ENCODE results near the gene DHFR.

DHFR gene

DNA sequence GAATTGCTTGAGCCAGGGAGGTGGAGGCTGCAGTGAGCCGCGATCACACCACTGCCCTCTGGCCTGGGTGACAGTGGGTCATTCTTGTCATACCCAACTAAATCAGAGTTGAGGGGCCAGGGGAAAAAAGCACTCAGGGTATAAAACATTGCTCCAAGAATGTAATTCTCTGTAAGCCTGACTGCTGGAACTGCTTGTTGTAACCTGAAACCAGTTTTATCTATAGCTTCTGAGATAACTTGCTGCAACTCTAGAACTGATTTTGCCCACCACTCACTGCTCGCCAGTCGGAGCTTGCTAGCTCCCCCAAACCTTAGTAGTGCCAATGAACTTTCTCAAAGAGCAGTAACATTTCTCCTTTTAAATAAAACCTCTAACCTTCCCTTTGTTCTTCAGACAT, 9.9 kb downstream of the DHFR start:
- ChIA-PET POLR2A (no interaction called here), CTCF (no interaction called here)
- no peak overlapping the region for H3K4me3 ChIP-seq (ENCODE audit: low read depth, low read length)
- TF ChIP-seq, protein P1, sequence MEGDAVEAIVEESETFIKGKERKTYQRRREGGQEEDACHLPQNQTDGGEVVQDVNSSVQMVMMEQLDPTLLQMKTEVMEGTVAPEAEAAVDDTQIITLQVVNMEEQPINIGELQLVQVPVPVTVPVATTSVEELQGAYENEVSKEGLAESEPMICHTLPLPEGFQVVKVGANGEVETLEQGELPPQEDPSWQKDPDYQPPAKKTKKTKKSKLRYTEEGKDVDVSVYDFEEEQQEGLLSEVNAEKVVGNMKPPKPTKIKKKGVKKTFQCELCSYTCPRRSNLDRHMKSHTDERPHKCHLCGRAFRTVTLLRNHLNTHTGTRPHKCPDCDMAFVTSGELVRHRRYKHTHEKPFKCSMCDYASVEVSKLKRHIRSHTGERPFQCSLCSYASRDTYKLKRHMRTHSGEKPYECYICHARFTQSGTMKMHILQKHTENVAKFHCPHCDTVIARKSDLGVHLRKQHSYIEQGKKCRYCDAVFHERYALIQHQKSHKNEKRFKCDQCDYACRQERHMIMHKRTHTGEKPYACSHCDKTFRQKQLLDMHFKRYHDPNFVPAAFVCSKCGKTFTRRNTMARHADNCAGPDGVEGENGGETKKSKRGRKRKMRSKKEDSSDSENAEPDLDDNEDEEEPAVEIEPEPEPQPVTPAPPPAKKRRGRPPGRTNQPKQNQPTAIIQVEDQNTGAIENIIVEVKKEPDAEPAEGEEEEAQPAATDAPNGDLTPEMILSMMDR (IDR thresholded peaks at IDR 0.05; ENCODE audit: insufficient read depth, low read length, missing control alignments): no peak
- DNase-seq (ENCODE audit: low read depth, low spot score): no peak

DNA sequence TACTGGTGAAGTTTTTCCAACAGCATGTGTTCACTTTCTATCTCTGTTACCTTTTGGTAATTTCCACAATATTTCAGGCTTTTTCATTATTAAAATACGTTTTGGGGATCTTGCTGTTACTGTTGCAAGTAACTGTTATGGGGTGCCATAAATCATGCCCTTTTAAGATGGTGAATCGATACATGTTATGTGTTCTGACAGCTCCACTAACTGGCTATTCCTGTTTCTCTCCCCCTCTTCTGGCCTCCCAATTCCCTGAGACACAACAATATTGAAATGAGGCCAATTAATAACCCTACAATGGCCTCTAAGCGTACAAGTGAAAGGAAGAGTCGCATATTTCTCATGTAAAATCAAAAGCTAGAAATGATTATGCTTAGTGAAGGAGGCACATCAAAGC, 13.4 kb downstream of the DHFR start:
- H3K4me3 ChIP-seq (ENCODE audit: low read depth, low read length): no peak overlapping the region
- ChIA-PET CTCF (interaction anchor here (1.0 kb wide), 1 partner anchor 31 kb away, joined by 3 read pairs; no protein-coding TSS in a partner anchor), POLR2A (no interaction called here)
- TF ChIP-seq, protein P1 (IDR thresholded peaks at IDR 0.05; ENCODE audit: insufficient read depth, low read length, missing control alignments): no peak
- DNase-seq (ENCODE audit: low read depth, low spot score): no peak

DNA sequence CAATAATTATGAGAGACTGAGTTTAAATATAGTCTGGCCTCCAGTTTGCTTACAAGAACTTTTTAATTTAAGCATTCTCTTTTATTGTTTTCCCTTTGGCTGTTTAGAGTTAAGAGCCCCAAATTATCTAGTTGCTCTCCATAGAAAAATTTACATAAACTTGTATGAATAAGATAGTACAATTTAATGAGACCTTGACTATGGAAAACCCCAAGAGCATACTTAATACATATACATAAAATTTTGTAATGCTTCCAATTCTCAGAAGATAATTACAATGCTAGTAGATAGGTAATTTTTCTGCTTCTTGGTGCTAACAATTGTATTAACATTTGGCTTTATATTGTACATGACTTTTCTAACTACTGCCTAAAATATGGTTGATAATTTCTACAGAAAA, 20.6 kb downstream of the DHFR start:
- ChIA-PET POLR2A (no interaction called here), CTCF (no interaction called here)
- TF ChIP-seq, protein P1 (IDR thresholded peaks at IDR 0.05; ENCODE audit: insufficient read depth, low read length, missing control alignments): no peak

DNA sequence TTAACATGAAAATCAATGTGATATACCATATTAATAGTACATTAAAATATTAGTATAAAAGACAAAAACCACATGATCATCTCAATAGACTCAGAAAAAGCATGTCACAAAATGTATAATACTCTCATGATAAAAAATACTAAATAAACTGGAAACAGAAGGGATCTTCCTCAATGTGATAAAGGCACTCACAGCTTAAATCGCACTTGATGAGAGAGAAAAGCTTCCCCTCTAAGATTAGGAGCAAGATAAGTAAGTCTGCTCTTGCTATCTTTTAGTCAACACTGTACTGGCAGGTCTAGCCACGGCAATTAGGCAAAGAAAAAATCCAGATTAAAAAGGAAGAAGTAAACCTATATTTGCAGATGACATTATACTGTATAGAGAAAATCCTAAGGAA, 22.1 kb downstream of the DHFR start:
- TF ChIP-seq, protein P1 (IDR thresholded peaks at IDR 0.05; ENCODE audit: insufficient read depth, low read length, missing control alignments): no peak
- no peak overlapping the region for H3K4me3 ChIP-seq (ENCODE audit: low read depth, low read length)
- POLR2A ChIA-PET: no interaction called here
- CTCF ChIA-PET: no interaction called here
- DNase-seq (ENCODE audit: low read depth, low spot score): no peak

More for the DNA sequence above, 20.6 kb downstream of the DHFR start:
- DNase-seq (ENCODE audit: low read depth, low spot score): no peak
- H3K4me3 ChIP-seq (ENCODE audit: low read depth, low read length): no peak overlapping the region

DNA sequence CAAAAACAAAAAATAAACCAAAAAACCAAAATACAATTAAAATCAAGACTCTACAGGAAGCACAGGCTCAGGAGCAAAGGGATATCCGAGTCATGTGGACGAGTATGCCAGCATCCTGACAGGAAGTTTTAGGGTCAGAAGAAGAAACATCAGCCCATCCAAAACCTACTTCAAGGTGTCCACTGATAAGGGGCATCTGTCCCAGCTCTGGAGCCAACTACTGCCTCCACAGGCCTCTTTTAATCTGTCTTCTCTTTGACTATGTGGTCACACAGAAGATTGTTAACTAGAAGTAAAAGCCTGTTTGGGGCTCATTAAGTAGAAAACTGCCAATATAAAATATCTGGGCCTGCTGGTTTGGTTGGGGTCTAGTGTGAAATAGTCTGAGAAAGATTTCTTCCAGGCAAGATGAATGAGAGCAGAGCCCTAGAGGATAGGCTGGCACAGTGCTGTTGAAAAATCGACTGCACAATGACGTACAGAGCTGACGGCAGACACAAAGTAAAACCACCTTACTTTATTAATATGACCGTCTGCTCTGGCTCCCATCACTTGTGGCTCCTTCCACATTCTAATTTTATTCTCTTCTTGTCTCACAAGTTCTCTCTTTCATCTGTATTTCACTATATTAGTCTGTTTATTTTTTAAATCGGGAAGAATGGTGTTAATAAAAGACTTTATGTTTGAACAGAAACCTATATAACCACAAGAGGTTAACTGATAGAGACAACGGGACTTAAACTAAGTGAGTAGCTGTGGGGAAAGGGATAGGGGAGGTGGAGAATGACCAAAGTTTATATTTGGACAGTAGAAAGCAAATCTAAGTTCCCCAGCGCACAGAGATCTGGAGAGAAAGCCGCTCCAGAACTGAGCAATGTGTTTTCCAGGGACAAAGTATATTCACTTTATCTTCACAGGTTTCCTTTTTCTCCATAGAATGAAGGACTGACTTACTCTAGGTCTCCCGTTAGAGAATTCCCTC, 23.2 kb downstream of the DHFR start:
- no peak overlapping the region for H3K4me3 ChIP-seq (ENCODE audit: low read depth, low read length)
- DNase-seq (ENCODE audit: low read depth, low spot score): no peak
- CTCF ChIA-PET: no interaction called here
- TF ChIP-seq, protein P1 (IDR thresholded peaks at IDR 0.05; ENCODE audit: insufficient read depth, low read length, missing control alignments): no peak
- POLR2A ChIA-PET: no interaction called here

DNA sequence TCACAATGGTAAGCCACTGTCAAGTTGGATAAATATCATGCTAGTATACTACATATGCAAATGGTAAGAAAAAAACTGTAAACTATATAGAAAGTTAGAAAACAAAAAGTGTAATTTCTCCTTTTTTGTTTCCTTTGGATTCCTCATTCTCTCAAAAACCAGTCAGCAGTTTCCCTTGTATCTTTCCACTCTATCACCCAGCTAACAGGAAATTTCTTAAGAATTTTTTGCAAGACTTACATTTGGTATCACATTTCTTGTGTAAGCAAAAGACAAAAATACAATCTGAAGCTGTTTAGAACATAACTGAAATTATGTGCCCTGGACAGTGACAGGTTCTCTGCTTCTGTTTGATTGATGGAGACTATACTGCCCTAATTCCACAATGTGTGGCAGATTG, 25.5 kb downstream of the DHFR start:
- H3K4me3 ChIP-seq (ENCODE audit: low read depth, low read length): no peak overlapping the region
- ChIA-PET CTCF (no interaction called here), POLR2A (no interaction called here)
- DNase-seq (ENCODE audit: low read depth, low spot score): no peak
- TF ChIP-seq, protein P1 (IDR thresholded peaks at IDR 0.05; ENCODE audit: insufficient read depth, low read length, missing control alignments): no peak
